Colonic mucosa (tissue), 4 donors: ENCODE measurements around the gene EPHB2. TPM values are rescaled to one million over a fixed set of nuclear protein-coding genes. Genes with fewer than 3 reads are reported as not detected.

Experiments used
- DNase-seq: peaks from one replicate; pipeline ENCODE4 v3.0.0-alpha.2; 2020
- H3K27ac ChIP-seq: fragments of 200-600 bp; one replicate; pipeline ENCODE4 v1.8.0; 2021
- H3K27me3 ChIP-seq: fragments of 200-600 bp; one replicate; pipeline ENCODE4 v1.8.0; 2021
- H3K36me3 ChIP-seq: fragments of 200-600 bp; one replicate; pipeline ENCODE4 v1.8.0; 2021
- H3K4me1 ChIP-seq: fragments of 200-600 bp; one replicate; pipeline ENCODE4 v1.8.0; 2021; ENCODE audit warnings: mild to moderate bottlenecking
- H3K4me3 ChIP-seq: fragments of 200-600 bp; one replicate; pipeline ENCODE4 v1.8.0; 2021
- H3K9ac ChIP-seq, 2 donors: one replicate each; pipeline ENCODE4 v1.7.0; 2013; ENCODE audit warnings: control low read depth in 2 of 2, low read depth in 2 of 2, low read length in 2 of 2
- H3K9me3 ChIP-seq: fragments of 200-600 bp; one replicate; pipeline ENCODE4 v1.8.0; 2021
- intact Hi-C: fragments of 100-400 bp; cut with DNase I; formaldehyde crosslinking; loops from one replicate; pipeline ENCODE4 v1.14.1; 2022
- total RNA-seq, 2 donors: library from RNA; stranded (reverse); fragmentation: NEBNext Ultra II Directional in 1 of 2; extraction: Animal tissue kit (Norgen Biotek cat#: 25700) in 1 of 2; gene quantifications; one replicate each; pipeline ENCODE4 v1.2.1, GENCODE V29; 2021
- TF ChIP-seq, protein P1 (sequence below): fragments of 200-600 bp; IDR thresholded peaks from one replicate; pipeline ENCODE4 v1.8.0; 2022; ENCODE audit warnings: antibody characterized with exemption, mild to moderate bottlenecking
- donor health status: healthy.
- donor health status: DM: no; HTN: no; CAD: no.
- donor health status: DM: no; HTN: no; CAD: no.

EPHB2 gene
- total RNA-seq, 2 donors from 2014 or later: 71.9 to 150 TPM

DNA sequence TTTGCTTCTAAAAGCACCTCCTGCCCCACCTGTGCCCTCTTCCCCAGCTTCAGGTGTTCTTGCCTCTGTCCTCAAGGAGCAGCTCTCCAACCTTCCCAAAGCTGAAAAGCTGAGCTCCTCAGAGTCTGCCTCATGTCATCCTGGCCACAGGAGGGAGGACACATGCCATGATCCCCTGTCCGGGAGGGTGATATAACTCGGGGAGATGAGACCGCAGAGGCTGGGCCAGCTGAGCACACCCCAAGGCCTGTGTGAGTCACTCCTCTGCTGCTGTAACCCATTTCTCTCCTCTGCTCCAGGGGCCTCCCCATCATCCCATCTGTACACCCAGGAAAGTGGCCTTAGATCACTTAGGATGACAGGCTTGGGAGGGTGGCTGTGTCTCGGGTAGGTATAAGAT is 49.8 kb downstream of the EPHB2 start:
- H3K27me3 ChIP-seq: no peaks in the 10 kb centered on the region

DNA sequence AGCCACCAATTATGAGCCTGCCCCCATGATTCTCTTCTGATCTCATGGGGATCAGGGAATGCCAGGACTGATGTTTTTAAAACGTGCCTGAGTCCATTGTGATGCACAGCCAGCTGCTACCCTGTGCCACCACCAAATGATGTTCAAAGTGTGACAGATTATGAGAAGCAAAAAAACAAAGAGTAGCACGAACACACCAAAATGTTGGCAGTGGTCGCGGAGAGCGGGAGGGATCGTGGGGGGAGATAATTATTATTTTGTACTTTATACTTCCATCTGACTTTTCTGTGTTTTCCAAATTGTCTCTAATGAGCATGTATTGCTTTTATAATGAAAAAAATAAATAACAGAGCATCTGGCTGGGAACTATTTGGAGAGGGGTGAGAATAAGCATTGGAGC is 50.5 kb downstream of the EPHB2 start:
- Histone ChIP-seq H3K36me3 (no peaks in the 10 kb centered on the region), H3K9ac (no peak overlapping the region), H3K9me3 (no peaks in the 10 kb centered on the region), H3K4me3 (no peak overlapping the region), H3K27me3 (no peaks in the 10 kb centered on the region), H3K4me1 (no peaks in the 10 kb centered on the region), H3K27ac (no peak overlapping the region)
- TF ChIP-seq, protein P1, sequence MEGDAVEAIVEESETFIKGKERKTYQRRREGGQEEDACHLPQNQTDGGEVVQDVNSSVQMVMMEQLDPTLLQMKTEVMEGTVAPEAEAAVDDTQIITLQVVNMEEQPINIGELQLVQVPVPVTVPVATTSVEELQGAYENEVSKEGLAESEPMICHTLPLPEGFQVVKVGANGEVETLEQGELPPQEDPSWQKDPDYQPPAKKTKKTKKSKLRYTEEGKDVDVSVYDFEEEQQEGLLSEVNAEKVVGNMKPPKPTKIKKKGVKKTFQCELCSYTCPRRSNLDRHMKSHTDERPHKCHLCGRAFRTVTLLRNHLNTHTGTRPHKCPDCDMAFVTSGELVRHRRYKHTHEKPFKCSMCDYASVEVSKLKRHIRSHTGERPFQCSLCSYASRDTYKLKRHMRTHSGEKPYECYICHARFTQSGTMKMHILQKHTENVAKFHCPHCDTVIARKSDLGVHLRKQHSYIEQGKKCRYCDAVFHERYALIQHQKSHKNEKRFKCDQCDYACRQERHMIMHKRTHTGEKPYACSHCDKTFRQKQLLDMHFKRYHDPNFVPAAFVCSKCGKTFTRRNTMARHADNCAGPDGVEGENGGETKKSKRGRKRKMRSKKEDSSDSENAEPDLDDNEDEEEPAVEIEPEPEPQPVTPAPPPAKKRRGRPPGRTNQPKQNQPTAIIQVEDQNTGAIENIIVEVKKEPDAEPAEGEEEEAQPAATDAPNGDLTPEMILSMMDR: no peak
- DNase-seq: no peak
- intact Hi-C loops: no loop called here

More for the DNA sequence above, 49.8 kb downstream of the EPHB2 start:
- DNase-seq: no peak
- no peak overlapping the region for H3K4me3 ChIP-seq
- no peaks in the 10 kb centered on the region for H3K36me3 ChIP-seq
- H3K9ac ChIP-seq: no peak overlapping the region
- H3K4me1 ChIP-seq: no peaks in the 10 kb centered on the region
- H3K27ac ChIP-seq: no peak overlapping the region
- H3K9me3 ChIP-seq: no peaks in the 10 kb centered on the region
- intact Hi-C loops: no loop called here
- TF ChIP-seq, protein P1: no peak

DNA sequence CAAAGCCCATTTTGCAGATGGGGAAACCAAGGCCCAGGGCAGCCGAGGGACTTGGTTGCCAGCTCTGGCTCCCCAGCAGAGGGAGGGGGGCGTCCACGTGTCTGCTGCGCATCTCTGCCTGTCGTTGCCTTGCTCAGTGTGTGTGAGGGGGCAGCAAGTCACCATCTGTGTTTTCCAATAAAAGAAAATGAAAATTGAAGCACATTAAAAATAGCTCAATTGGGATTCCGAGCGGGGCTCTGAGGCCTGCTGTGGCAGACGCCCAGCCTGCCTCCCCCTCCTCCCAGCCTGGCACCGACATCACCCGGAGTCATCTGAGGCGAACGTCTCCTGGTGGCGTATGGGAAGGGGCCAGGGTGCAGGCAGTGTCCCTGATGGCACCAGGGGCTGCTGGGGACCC is 51.2 kb downstream of the EPHB2 start:
- intact Hi-C loops: no loop called here
- Histone ChIP-seq H3K9ac (no peak overlapping the region), H3K27ac (no peak overlapping the region), H3K4me3 (no peak overlapping the region), H3K27me3 (no peaks in the 10 kb centered on the region), H3K9me3 (no peaks in the 10 kb centered on the region), H3K4me1 (no peaks in the 10 kb centered on the region), H3K36me3 (no peaks in the 10 kb centered on the region)
- TF ChIP-seq, protein P1: no peak
- no peak for DNase-seq

DNA sequence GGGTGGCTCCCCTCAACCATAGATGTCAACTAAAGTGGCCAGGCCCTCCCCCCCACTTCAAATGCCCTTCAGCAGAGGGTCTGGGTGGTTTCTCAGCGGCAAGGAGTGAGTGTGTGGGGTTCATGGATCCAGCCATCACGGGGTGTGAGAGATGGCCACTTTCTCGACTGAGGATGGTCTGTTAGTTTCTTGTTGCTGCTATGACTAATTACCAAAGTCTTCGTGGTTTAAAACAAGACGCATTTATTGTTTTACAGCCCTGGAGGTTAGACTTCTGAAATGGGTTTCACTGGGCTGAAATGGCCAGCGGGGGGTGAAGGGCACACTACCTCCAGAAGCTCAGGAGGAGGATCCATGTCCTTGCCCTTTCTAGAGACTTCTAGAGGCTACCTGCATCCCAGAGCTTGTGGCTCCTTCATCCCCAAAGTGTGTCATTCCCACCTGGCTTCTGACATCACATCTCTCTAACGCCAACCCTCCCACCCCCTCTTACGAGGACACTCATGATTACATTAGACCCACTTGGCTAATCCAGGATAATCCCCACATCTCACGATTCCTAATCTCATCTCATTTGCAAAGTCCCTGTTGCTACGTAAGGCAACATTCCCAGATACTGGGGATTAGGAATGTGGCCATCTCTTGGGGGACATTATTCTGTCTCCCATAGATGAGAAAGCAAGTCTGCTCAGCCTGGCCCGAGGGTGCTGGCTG is 53.0 kb downstream of the EPHB2 start:
- TF ChIP-seq, protein P1: no peak
- no peaks in the 10 kb centered on the region for H3K9me3 ChIP-seq
- intact Hi-C loops: no loop called here
- H3K27me3 ChIP-seq: no peaks in the 10 kb centered on the region
- no peaks in the 10 kb centered on the region for H3K36me3 ChIP-seq
- no peaks in the 10 kb centered on the region for H3K4me1 ChIP-seq
- H3K4me3 ChIP-seq: no peak overlapping the region
- DNase-seq: no peak
- H3K27ac ChIP-seq: no peak overlapping the region
- H3K9ac ChIP-seq: no peak overlapping the region

DNA sequence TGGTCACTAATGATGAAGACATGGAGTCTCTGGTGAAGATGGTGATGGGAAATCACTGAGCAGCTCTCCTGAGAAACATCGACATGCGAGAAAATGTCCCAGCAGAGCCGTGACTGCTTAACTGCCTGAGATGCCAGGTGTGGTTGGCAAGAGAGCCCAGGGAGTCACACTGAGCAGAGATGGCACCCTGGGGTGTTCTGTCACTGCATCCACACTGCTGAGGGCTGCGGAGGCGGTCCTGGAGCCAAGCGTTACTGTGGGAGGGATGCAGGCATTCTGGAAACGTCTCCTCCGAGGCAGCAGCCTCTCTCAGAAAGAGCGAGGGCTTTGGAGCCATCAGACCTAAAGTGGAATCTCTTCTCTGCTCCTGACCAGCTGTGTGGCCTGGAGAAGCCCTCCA is 57.2 kb downstream of the EPHB2 start:
- no peak overlapping the region for H3K27ac ChIP-seq
- H3K27me3 ChIP-seq: no peaks in the 10 kb centered on the region
- no peak overlapping the region for H3K4me3 ChIP-seq
- no peaks in the 10 kb centered on the region for H3K9me3 ChIP-seq
- no peaks in the 10 kb centered on the region for H3K36me3 ChIP-seq
- H3K9ac ChIP-seq: no peak overlapping the region
- no peaks in the 10 kb centered on the region for H3K4me1 ChIP-seq
- DNase-seq: no peak
- intact Hi-C loops: no loop called here
- TF ChIP-seq, protein P1: no peak
